GM23338 (cell line): Measurements from ENCODE around the gene KARS1.

Experiments used
- CREB1 ChIP-seq: fragments of 250-450 bp; sonication (Bioruptor Pico); IDR thresholded peaks from 2 replicates; pipeline ENCODE4 v1.5.0; 2020; ENCODE audit warnings: low read depth, mild to moderate bottlenecking, moderate library complexity
- CTCF ChIP-seq, 2 experiments: fragments of 200-600 bp in 1 of 2; sonication (generic) in 1 of 2; conservative IDR thresholded peaks; 2 replicates each; pipeline versions ENCODE4 v1.5.1 to v1.6.1; 2016 to 2017; ENCODE audit warnings: antibody characterized with exemption in 2 of 2, low read depth in 2 of 2, mild to moderate bottlenecking in 2 of 2, moderate library complexity in 1 of 2
- EZH2 ChIP-seq: fragments of 200-600 bp; sonication (generic); IDR thresholded peaks from one replicate; pipeline ENCODE4 v1.8.0; 2017; ENCODE audit warnings: antibody characterized with exemption, mild to moderate bottlenecking, low read depth; ENCODE audit not compliant: unreplicated experiment
- EZH2phosphoT487 ChIP-seq: fragments of 200-600 bp; sonication (generic); IDR thresholded peaks from one replicate; pipeline ENCODE4 v1.8.1; 2018; ENCODE audit warnings: antibody characterized with exemption; ENCODE audit not compliant: unreplicated experiment
- POLR2AphosphoS5 ChIP-seq: IDR thresholded peaks from 2 replicates; pipeline ENCODE4 v1.6.1; 2016; ENCODE audit warnings: antibody characterized with exemption, low read depth
- TF ChIP-seq, protein P1 (sequence below): IDR thresholded peaks from one replicate; pipeline ENCODE4 v1.6.1; 2018; ENCODE audit warnings: antibody characterized with exemption; ENCODE audit not compliant: unreplicated experiment

DNA sequence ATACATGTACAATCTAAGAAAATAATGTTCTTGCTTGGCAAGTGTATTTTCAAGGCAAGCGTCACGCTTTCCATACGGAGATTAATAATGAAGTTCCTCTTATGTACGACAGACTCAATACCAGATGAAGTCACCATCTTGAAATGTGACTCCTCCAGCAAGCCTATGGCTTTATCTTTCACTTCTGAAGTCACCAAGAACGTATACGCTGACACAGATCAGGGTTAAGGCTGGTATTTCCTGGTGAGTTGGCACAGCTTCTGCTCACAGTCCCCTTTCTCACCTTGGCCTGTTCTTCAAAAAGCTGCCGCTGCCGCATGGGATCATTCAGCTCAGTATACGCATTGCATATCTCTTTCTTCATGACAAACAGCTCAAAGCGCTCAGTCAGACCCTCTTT lies 18.3 kb downstream of the KARS1 start:
- no peak for TF ChIP-seq EZH2
- no peak for TF ChIP-seq CTCF (conservative IDR thresholded peaks at IDR 0.05; ENCODE audit: low read depth in 2 of 2)
- no peak for TF ChIP-seq CREB1 (CRISPR knock-in tag)
- TF ChIP-seq, protein P1, sequence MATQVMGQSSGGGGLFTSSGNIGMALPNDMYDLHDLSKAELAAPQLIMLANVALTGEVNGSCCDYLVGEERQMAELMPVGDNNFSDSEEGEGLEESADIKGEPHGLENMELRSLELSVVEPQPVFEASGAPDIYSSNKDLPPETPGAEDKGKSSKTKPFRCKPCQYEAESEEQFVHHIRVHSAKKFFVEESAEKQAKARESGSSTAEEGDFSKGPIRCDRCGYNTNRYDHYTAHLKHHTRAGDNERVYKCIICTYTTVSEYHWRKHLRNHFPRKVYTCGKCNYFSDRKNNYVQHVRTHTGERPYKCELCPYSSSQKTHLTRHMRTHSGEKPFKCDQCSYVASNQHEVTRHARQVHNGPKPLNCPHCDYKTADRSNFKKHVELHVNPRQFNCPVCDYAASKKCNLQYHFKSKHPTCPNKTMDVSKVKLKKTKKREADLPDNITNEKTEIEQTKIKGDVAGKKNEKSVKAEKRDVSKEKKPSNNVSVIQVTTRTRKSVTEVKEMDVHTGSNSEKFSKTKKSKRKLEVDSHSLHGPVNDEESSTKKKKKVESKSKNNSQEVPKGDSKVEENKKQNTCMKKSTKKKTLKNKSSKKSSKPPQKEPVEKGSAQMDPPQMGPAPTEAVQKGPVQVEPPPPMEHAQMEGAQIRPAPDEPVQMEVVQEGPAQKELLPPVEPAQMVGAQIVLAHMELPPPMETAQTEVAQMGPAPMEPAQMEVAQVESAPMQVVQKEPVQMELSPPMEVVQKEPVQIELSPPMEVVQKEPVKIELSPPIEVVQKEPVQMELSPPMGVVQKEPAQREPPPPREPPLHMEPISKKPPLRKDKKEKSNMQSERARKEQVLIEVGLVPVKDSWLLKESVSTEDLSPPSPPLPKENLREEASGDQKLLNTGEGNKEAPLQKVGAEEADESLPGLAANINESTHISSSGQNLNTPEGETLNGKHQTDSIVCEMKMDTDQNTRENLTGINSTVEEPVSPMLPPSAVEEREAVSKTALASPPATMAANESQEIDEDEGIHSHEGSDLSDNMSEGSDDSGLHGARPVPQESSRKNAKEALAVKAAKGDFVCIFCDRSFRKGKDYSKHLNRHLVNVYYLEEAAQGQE, result no peak
- no peak for TF ChIP-seq POLR2AphosphoS5
- TF ChIP-seq EZH2phosphoT487, result no peak
